ENCODE data around the gene CAMK2A.

DNA sequence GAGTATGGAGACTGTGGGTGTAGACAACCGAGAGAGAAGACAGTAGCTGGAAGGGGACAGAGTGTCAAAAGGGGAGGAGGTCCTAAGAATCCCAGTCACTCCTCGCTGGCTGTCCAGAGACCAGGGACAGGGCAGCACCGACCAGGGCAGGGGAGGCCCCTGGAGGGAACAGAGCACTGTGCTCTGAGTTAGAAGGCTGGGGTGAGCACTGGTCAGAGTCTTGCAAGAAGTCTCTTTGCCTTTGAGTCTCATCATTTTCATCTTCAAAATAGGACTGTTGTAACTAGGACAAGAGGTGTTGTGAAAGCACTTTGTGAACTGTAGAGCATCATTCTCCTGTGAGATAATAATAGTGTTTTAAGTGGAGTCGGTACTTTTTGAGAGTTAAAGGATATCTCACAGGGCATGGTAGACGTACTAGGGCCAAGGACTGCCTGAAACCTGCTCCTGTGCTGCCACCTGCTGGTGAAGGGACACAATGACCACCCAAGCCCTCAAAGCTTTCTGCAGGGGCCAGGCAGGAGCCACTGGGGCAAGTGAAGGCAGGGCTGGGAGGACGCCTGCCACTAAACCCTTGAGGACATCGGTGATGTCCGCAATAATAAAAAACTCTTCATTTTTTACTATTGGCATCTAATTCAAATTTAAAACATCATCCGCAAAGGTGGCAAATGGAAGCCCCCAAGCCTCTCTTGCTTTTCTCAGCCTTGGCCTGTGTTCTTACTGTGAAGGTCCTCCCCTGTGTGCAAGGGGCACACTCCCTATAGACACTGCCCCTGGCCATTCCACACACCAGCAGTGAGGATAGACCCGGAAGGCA lies 71.5 kb downstream of the CAMK2A start:
- TF ChIP-seq, protein P1, sequence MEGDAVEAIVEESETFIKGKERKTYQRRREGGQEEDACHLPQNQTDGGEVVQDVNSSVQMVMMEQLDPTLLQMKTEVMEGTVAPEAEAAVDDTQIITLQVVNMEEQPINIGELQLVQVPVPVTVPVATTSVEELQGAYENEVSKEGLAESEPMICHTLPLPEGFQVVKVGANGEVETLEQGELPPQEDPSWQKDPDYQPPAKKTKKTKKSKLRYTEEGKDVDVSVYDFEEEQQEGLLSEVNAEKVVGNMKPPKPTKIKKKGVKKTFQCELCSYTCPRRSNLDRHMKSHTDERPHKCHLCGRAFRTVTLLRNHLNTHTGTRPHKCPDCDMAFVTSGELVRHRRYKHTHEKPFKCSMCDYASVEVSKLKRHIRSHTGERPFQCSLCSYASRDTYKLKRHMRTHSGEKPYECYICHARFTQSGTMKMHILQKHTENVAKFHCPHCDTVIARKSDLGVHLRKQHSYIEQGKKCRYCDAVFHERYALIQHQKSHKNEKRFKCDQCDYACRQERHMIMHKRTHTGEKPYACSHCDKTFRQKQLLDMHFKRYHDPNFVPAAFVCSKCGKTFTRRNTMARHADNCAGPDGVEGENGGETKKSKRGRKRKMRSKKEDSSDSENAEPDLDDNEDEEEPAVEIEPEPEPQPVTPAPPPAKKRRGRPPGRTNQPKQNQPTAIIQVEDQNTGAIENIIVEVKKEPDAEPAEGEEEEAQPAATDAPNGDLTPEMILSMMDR (conservative IDR thresholded peaks at IDR 0.05 in 1 of 2, IDR thresholded peaks at IDR 0.05 in 1 of 2; ENCODE audit: low read depth in 1 of 2, low read length in 2 of 2): peak; percentile 74 to 76
- TF ChIP-seq EZH2 (IDR thresholded peaks at IDR 0.05; ENCODE audit: low read length, missing control alignments): no peak

All from fibroblast of lung (primary cell).